Testis (tissue), 2 donors: ENCODE data around the gene KERA.

Source experiments
- CTCF ChIP-seq, 3 experiments: fragments of 450-650 bp in 2 of 3; fragments of 200-600 bp in 1 of 3; sonication (generic) in 1 of 3; IDR thresholded peaks; one replicate each; pipeline ENCODE4 v1.5.1; 2016 to 2019; ENCODE audit warnings: antibody characterized with exemption in 3 of 3, mild to moderate bottlenecking in 2 of 3, moderate library complexity in 1 of 3
- POLR2A ChIP-seq: fragments of 450-650 bp; IDR thresholded peaks from one replicate; pipeline ENCODE4 v1.6.1; 2017; ENCODE audit warnings: antibody characterized with exemption, mild to moderate bottlenecking, moderate library complexity

DNA sequence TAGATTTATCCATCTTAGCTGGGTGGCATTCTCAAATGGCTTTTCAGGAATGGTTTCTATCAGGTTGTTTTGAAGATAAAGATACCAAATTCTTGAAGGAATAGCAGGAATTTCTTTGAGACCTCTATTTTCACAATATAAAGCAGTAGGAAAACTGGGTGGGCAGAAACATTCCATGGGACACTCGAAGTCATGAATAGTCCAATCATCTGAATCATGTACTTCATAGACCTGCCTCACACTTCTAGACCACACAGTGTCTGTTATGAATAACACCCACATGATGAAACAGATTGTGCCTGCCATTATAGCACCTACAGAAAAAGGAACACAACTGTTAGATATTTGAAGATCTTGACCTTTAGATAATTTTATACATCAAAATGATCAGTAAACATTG lies 1.8 kb downstream of the KERA start:
- no peak for TF ChIP-seq CTCF (IDR thresholded peaks at IDR 0.05)
- TF ChIP-seq POLR2A = no peak
